ENCODE results near the gene FGF2. TPM values are rescaled to one million over a fixed set of nuclear protein-coding genes. Genes with fewer than 3 reads are reported as not detected.

The FGF2 gene
- total and polyA plus RNA-seq, 2 donors (not counting 1 experiment from before 2014, with no cell fraction given), result 0.13 TPM; not detected in 1

DNA sequence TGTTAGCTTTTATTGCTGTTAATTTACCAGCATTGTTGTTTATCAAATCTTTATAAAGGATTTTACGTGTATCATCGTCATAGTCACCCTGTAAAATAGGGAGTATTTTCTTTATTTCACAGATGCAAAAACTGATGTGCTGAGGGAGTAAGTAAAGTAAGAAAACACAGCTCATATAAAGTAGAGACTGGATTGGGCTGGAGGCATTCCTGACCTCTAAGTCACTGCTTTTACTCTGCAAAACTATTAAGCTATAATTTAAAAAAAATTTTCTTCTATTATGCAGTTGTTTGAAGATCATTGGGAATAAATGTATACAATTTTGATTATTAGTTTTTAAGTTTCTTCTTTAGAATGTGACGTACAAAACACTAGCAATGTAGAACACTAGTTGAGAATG is 49.8 kb downstream of the FGF2 start:
- ATAC-seq (ENCODE audit: low read depth), result no peak
- ChIA-PET POLR2A (no interaction called here), CTCF (no interaction called here)
- peaks cover 0 to 10% (median 0%) of the 10 kb centered on the region in 3 donors for H3K9me3 ChIP-seq (ENCODE audit: control extremely low read depth in 1 of 3, control insufficient read depth in 2 of 3, insufficient read depth in 1 of 3, low read length in 2 of 3)
- no peaks in the 10 kb centered on the region for H3K4me1 ChIP-seq (ENCODE audit: control insufficient read depth in 2 of 2, insufficient read depth in 2 of 2, low read length in 2 of 2)
- intact Hi-C loops (cut with micrococcal nuclease), result no loop called here
- peaks cover 0 to 10% (median 3%) of the 10 kb centered on the region in 4 experiments for H3K27me3 ChIP-seq (replicated peaks in 1 of 4; ENCODE audit: control extremely low read depth in 1 of 4, control insufficient read depth in 3 of 4, insufficient read depth in 4 of 4, low read length in 3 of 4)
- H3K27ac Mint-ChIP-seq, result no peak overlapping the region
- no peak overlapping the region for H3K4me3 Mint-ChIP-seq
- no peak overlapping the region for H3K4me2 ChIP-seq (replicated peaks; ENCODE audit: low read depth, low read length, poor library complexity, severe bottlenecking)
- WGBS (ENCODE audit: insufficient coverage), result no CpG with 5 or more reads among the region's 3 CpGs
- peaks cover 34% of the 10 kb centered on the region for H3K27me3 Mint-ChIP-seq
- TF ChIP-seq, protein P1, sequence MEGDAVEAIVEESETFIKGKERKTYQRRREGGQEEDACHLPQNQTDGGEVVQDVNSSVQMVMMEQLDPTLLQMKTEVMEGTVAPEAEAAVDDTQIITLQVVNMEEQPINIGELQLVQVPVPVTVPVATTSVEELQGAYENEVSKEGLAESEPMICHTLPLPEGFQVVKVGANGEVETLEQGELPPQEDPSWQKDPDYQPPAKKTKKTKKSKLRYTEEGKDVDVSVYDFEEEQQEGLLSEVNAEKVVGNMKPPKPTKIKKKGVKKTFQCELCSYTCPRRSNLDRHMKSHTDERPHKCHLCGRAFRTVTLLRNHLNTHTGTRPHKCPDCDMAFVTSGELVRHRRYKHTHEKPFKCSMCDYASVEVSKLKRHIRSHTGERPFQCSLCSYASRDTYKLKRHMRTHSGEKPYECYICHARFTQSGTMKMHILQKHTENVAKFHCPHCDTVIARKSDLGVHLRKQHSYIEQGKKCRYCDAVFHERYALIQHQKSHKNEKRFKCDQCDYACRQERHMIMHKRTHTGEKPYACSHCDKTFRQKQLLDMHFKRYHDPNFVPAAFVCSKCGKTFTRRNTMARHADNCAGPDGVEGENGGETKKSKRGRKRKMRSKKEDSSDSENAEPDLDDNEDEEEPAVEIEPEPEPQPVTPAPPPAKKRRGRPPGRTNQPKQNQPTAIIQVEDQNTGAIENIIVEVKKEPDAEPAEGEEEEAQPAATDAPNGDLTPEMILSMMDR (IDR thresholded peaks at IDR 0.05), result no peak
- TF ChIP-seq EZH2 (IDR thresholded peaks at IDR 0.05; ENCODE audit: borderline replicate concordance, insufficient read depth, low read depth, low read length, poor library complexity, severe bottlenecking), result no peak
- no peak overlapping the region for H3K9ac ChIP-seq (ENCODE audit: low read length)
- H3K4me3 ChIP-seq (ENCODE audit: control extremely low read depth in 1 of 5, extremely low read depth in 1 of 5, insufficient read depth in 1 of 5, low read depth in 2 of 5, low read length in 4 of 5), result no peak overlapping the region
- no peak for DNase-seq
- no peak overlapping the region for H3K27ac ChIP-seq (ENCODE audit: low read length in 2 of 2)
- no peaks in the 10 kb centered on the region for H3K36me3 ChIP-seq (replicated peaks in 1 of 2; ENCODE audit: control extremely low read depth in 1 of 2, control insufficient read depth in 1 of 2, extremely low read depth in 1 of 2, insufficient read depth in 2 of 2, low read length in 1 of 2)
- H2AFZ ChIP-seq (ENCODE audit: insufficient read depth, low read depth, low read length, poor library complexity, severe bottlenecking), result no peak overlapping the region
- H3K79me2 ChIP-seq (ENCODE audit: control insufficient read depth, insufficient read depth, low read length), result no peaks in the 10 kb centered on the region
- H3K9me3 Mint-ChIP-seq (ENCODE audit: insufficient read depth), result peaks cover 5% of the 10 kb centered on the region
- H3K4me1 Mint-ChIP-seq, result no peaks in the 10 kb centered on the region
- H4K20me1 ChIP-seq (ENCODE audit: control insufficient read depth, insufficient read depth, low read length, poor library complexity, severe bottlenecking), result no peaks in the 10 kb centered on the region

DNA sequence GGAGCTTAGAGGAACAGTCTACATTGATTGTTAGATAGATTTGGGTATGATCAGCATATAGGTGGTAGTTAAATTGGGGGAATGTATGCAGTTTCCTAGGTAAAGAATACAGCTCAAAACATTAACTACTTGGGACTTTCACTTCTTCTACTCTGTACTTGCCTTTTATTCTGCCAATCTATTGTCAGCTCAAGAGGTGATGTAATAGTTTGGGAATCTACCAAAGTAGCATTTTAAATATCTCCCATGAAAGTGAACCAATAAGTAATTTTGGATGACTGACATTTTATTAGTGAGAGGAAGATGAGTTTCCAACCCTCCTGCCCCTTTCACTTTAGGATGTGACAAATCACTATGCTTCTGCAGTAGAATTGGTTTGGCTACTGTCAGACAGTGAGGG is 52.4 kb downstream of the FGF2 start:
- no peaks in the 10 kb centered on the region for H3K36me3 ChIP-seq (replicated peaks in 1 of 2; ENCODE audit: control extremely low read depth in 1 of 2, control insufficient read depth in 1 of 2, extremely low read depth in 1 of 2, insufficient read depth in 2 of 2, low read length in 1 of 2)
- Mint-ChIP-seq H3K4me3 (no peak overlapping the region), H3K27ac (no peak overlapping the region), H3K4me1 (no peaks in the 10 kb centered on the region), H3K9me3 (ENCODE audit: insufficient read depth) (peaks cover 5% of the 10 kb centered on the region), H3K27me3 (peaks cover 14% of the 10 kb centered on the region)
- DNase-seq (no peak), ATAC-seq (ENCODE audit: low read depth) (no peak)
- no peak overlapping the region for H3K27ac ChIP-seq (ENCODE audit: low read length in 2 of 2)
- peaks cover 0 to 10% (median 0%) of the 10 kb centered on the region in 3 donors for H3K9me3 ChIP-seq (ENCODE audit: control extremely low read depth in 1 of 3, control insufficient read depth in 2 of 3, insufficient read depth in 1 of 3, low read length in 2 of 3)
- no peaks in the 10 kb centered on the region for H3K4me1 ChIP-seq (ENCODE audit: control insufficient read depth in 2 of 2, insufficient read depth in 2 of 2, low read length in 2 of 2)
- ChIA-PET POLR2A (no interaction called here), CTCF (no interaction called here)
- H3K9ac ChIP-seq (ENCODE audit: low read length), result no peak overlapping the region
- H3K27me3 ChIP-seq (replicated peaks in 1 of 4; ENCODE audit: control extremely low read depth in 1 of 4, control insufficient read depth in 3 of 4, insufficient read depth in 4 of 4, low read length in 3 of 4), result peaks cover 0 to 3% (median 0%) of the 10 kb centered on the region in 4 experiments
- H2AFZ ChIP-seq (ENCODE audit: insufficient read depth, low read depth, low read length, poor library complexity, severe bottlenecking), result no peak overlapping the region
- H3K4me3 ChIP-seq (ENCODE audit: control extremely low read depth in 1 of 5, extremely low read depth in 1 of 5, insufficient read depth in 1 of 5, low read depth in 2 of 5, low read length in 4 of 5), result no peak overlapping the region
- H3K79me2 ChIP-seq (ENCODE audit: control insufficient read depth, insufficient read depth, low read length), result no peaks in the 10 kb centered on the region
- TF ChIP-seq, protein P1 (IDR thresholded peaks at IDR 0.05), result no peak
- TF ChIP-seq EZH2 (IDR thresholded peaks at IDR 0.05; ENCODE audit: borderline replicate concordance, insufficient read depth, low read depth, low read length, poor library complexity, severe bottlenecking), result no peak
- intact Hi-C loops (cut with micrococcal nuclease), result no loop called here
- H3K4me2 ChIP-seq (replicated peaks; ENCODE audit: low read depth, low read length, poor library complexity, severe bottlenecking), result no peak overlapping the region
- no peaks in the 10 kb centered on the region for H4K20me1 ChIP-seq (ENCODE audit: control insufficient read depth, insufficient read depth, low read length, poor library complexity, severe bottlenecking)
